Adrenal gland (tissue), 5 donors: ENCODE data around the gene KDM4B.

Source experiments
- POLR2A ChIP-seq, 2 donors: fragments of 450-650 bp; IDR thresholded peaks; one replicate each; pipeline ENCODE4 v1.6.1; 2017; ENCODE audit warnings: antibody characterized with exemption in 2 of 2, mild to moderate bottlenecking in 2 of 2, moderate library complexity in 1 of 2
- TF ChIP-seq, protein P1 (sequence below), 6 experiments: fragments of 450-650 bp in 4 of 6; fragments of 200-600 bp in 2 of 6; sonication (generic) in 1 of 6; IDR thresholded peaks; 1 replicate in 5 of 6; 2 replicates in 1 of 6; pipeline versions ENCODE4 v1.5.1 to v1.8.0; 2016 to 2021; ENCODE audit warnings: antibody characterized with exemption in 6 of 6, mild to moderate bottlenecking in 2 of 6, moderate library complexity in 1 of 6
- donor health status: DM: no; HTN: no; CAD: no.

DNA sequence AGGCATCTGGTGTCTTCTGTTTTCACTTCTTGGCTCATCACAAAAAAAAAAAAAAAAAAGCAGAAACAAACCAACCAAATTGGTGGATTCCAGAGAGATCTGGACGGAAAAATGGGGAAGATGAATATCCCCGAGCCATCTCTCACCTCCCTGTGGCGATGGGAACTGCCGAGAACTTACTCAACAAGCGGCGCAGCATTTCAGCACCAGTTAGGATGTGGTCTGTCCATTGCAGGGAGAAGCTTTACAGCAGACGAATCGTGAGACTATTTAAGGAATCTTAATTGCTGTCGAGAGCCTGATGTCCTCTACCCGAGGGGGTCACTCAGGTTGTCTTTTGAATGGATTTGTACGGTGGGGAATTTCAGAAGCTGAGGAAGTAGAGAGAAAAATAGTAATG is 17.3 kb upstream of the KDM4B start:
- TF ChIP-seq, protein P1, sequence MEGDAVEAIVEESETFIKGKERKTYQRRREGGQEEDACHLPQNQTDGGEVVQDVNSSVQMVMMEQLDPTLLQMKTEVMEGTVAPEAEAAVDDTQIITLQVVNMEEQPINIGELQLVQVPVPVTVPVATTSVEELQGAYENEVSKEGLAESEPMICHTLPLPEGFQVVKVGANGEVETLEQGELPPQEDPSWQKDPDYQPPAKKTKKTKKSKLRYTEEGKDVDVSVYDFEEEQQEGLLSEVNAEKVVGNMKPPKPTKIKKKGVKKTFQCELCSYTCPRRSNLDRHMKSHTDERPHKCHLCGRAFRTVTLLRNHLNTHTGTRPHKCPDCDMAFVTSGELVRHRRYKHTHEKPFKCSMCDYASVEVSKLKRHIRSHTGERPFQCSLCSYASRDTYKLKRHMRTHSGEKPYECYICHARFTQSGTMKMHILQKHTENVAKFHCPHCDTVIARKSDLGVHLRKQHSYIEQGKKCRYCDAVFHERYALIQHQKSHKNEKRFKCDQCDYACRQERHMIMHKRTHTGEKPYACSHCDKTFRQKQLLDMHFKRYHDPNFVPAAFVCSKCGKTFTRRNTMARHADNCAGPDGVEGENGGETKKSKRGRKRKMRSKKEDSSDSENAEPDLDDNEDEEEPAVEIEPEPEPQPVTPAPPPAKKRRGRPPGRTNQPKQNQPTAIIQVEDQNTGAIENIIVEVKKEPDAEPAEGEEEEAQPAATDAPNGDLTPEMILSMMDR (IDR thresholded peaks at IDR 0.05) = no peak
- no peak for TF ChIP-seq POLR2A (IDR thresholded peaks at IDR 0.05)
